Neuronal stem cell (in vitro differentiated cells): ENCODE data around the gene IGSF21.

Experiments used
- DNase-seq: peaks from one replicate; pipeline ENCODE4 v3.0.0-alpha.2; 2013; ENCODE audit warnings: low spot score
- H2AFZ ChIP-seq: one replicate; pipeline ENCODE4 v1.6.1; 2013; ENCODE audit warnings: mild to moderate bottlenecking, low read length, inconsistent platforms
- H2AK5ac ChIP-seq: 2 replicates; pipeline ENCODE4 v1.6.1; 2013; ENCODE audit warnings: low read depth, mild to moderate bottlenecking, inconsistent platforms, low read length, moderate library complexity, mixed read lengths
- H2BK120ac ChIP-seq: 2 replicates; pipeline ENCODE4 v1.6.1; 2013; ENCODE audit warnings: low read depth, mild to moderate bottlenecking, inconsistent platforms, low read length, moderate library complexity, mixed read lengths
- H2BK12ac ChIP-seq: one replicate; pipeline ENCODE4 v1.6.1; 2013; ENCODE audit warnings: low read length, inconsistent platforms
- H2BK15ac ChIP-seq: 2 replicates; pipeline ENCODE4 v1.6.1; 2013; ENCODE audit warnings: mild to moderate bottlenecking, low read length, inconsistent platforms, mixed read lengths
- H2BK5ac ChIP-seq: one replicate; pipeline ENCODE4 v1.6.1; 2013; ENCODE audit warnings: inconsistent platforms, mild to moderate bottlenecking, low read length, moderate library complexity
- H3K14ac ChIP-seq: one replicate; pipeline ENCODE4 v1.6.1; 2013; ENCODE audit warnings: low read length, inconsistent platforms
- H3K18ac ChIP-seq: 2 replicates; pipeline ENCODE4 v1.6.1; 2013; ENCODE audit warnings: low read length, inconsistent platforms
- H3K23ac ChIP-seq: 2 replicates; pipeline ENCODE4 v1.6.1; 2013; ENCODE audit warnings: low read depth, mild to moderate bottlenecking, mixed read lengths, low read length, inconsistent platforms; ENCODE audit not compliant: poor library complexity
- H3K27ac ChIP-seq: replicated peaks from 3 replicates; pipeline ENCODE4 v1.5.1; 2013; ENCODE audit warnings: low read length, inconsistent platforms
- H3K27me3 ChIP-seq, 3 experiments: 2 replicates each; pipeline ENCODE4 v1.6.1; 2013; ENCODE audit warnings: low read length in 3 of 3, mild to moderate bottlenecking in 2 of 3, inconsistent platforms in 1 of 3, low read depth in 1 of 3, mixed read lengths in 1 of 3, moderate library complexity in 1 of 3; ENCODE audit not compliant: control insufficient read depth in 3 of 3, insufficient read depth in 3 of 3
- H3K36me3 ChIP-seq, 2 donors: replicated peaks in 1 of 2; 2 replicates each; pipeline ENCODE4 v1.6.1; 2013; ENCODE audit warnings: low read length in 2 of 2; ENCODE audit not compliant: control insufficient read depth in 2 of 2, insufficient read depth in 2 of 2
- H3K4ac ChIP-seq: 2 replicates; pipeline ENCODE4 v1.6.1; 2013; ENCODE audit warnings: inconsistent platforms, mild to moderate bottlenecking, low read length, moderate library complexity
- H3K4me1 ChIP-seq, 2 donors: 1 replicate in 1 of 2; 2 replicates in 1 of 2; pipeline ENCODE4 v1.6.1; 2013; ENCODE audit warnings: low read length in 2 of 2, low read depth in 1 of 2; ENCODE audit not compliant: control insufficient read depth in 2 of 2, insufficient read depth in 1 of 2
- H3K4me2 ChIP-seq: one replicate; pipeline ENCODE4 v1.6.1; 2013; ENCODE audit warnings: mild to moderate bottlenecking, low read length, inconsistent platforms; ENCODE audit not compliant: insufficient read depth, poor library complexity, severe bottlenecking
- H3K4me3 ChIP-seq, 2 donors: 2 replicates each; pipeline ENCODE4 v1.5.1; 2013; ENCODE audit warnings: low read length in 2 of 2, mild to moderate bottlenecking in 2 of 2, inconsistent platforms in 1 of 2, moderate library complexity in 1 of 2
- H3K79me1 ChIP-seq: one replicate; pipeline ENCODE4 v1.6.1; 2013; ENCODE audit warnings: low read depth, mild to moderate bottlenecking, inconsistent platforms, low read length, moderate library complexity
- H3K9ac ChIP-seq: one replicate; pipeline ENCODE4 v1.6.1; 2013; ENCODE audit warnings: mild to moderate bottlenecking, low read depth, low read length, inconsistent platforms; ENCODE audit not compliant: poor library complexity
- H3K9me3 ChIP-seq, 2 donors: replicated peaks in 1 of 2; 2 replicates each; pipeline versions ENCODE3 to v1.6.1; 2013; ENCODE audit warnings: low read length in 2 of 2, mild to moderate bottlenecking in 2 of 2, inconsistent platforms in 1 of 2, low read depth in 1 of 2, mixed read lengths in 1 of 2, moderate library complexity in 1 of 2; ENCODE audit not compliant: control insufficient read depth in 2 of 2, insufficient read depth in 1 of 2
- H4K8ac ChIP-seq: one replicate; pipeline ENCODE4 v1.6.1; 2013; ENCODE audit warnings: low read depth, mild to moderate bottlenecking, inconsistent platforms, low read length, moderate library complexity
- H4K91ac ChIP-seq: one replicate; pipeline ENCODE4 v1.6.1; 2013; ENCODE audit warnings: low read length, low read depth, mild to moderate bottlenecking, inconsistent platforms; ENCODE audit not compliant: poor library complexity
- WGBS, 2 donors: extraction: QIAGEN DNeasy Blood & Tissue Kit; methylation state at CpG; one replicate each; pipeline ENCODE4 v1.1.7; 2013; ENCODE audit warnings: missing lambda C conversion rate in 2 of 2, mixed read lengths in 1 of 2; ENCODE audit not compliant: insufficient read length in 2 of 2, insufficient replicate concordance in 1 of 2; ENCODE audit errors: extremely low coverage in 2 of 2; 5-methylcytosine and 5-hydroxymethylcytosine counted together

IGSF21 gene

DNA sequence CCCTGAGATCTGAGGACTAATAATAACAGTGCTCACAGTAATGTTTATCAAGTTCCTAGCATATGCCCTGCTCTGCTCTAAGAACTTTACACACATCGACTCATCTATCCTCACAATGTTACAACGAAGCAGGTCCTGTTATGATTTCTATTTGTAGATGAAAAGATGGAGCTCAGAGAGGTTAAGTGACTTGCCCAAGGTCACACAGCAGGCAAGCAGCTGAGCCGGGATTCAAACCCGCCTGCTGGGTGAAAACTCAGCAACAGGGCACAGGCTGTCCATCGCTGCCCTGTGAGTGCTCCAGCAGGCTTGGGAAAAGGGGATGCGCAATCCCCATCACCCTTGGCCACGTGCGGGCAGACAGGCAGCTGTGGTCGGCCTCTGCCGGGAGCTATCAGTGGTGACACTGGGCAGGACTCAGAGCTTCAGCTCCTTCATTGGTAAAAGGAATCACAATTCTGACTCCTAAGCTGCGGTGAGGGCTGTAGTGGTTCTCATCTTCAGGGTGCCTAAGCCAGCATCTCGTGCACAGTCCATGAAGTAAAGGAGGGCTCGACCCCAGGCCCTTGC, 199.8 kb downstream of the IGSF21 start:
- no peak overlapping the region for H3K4me2 ChIP-seq
- no peak for DNase-seq
- H3K27me3 ChIP-seq: no peaks in the 10 kb centered on the region
- peaks cover 0 to 1% of the 10 kb centered on the region in 2 donors for H3K9me3 ChIP-seq
- H2AK5ac ChIP-seq: no peak overlapping the region
- H3K27ac ChIP-seq: no peak overlapping the region
- H3K36me3 ChIP-seq: no peaks in the 10 kb centered on the region
- no peak overlapping the region for H2BK5ac ChIP-seq
- WGBS, 2 donors: no CpG with 5 or more reads among the region's 13 CpGs
- H4K8ac ChIP-seq: no peak overlapping the region
- no peak overlapping the region for H3K4ac ChIP-seq
- H3K18ac ChIP-seq: no peak overlapping the region
- H3K9ac ChIP-seq: no peak overlapping the region
- no peak overlapping the region for H3K14ac ChIP-seq
- H2BK15ac ChIP-seq: no peak overlapping the region
- H2AFZ ChIP-seq: no peak overlapping the region
- peaks cover 0 to 1% of the 10 kb centered on the region in 2 donors for H3K4me1 ChIP-seq
- no peak overlapping the region for H4K91ac ChIP-seq
- H3K23ac ChIP-seq: no peak overlapping the region
- no peaks in the 10 kb centered on the region for H3K79me1 ChIP-seq
- H2BK12ac ChIP-seq: no peak overlapping the region
- no peak overlapping the region for H2BK120ac ChIP-seq
- H3K4me3 ChIP-seq: no peak overlapping the region

DNA sequence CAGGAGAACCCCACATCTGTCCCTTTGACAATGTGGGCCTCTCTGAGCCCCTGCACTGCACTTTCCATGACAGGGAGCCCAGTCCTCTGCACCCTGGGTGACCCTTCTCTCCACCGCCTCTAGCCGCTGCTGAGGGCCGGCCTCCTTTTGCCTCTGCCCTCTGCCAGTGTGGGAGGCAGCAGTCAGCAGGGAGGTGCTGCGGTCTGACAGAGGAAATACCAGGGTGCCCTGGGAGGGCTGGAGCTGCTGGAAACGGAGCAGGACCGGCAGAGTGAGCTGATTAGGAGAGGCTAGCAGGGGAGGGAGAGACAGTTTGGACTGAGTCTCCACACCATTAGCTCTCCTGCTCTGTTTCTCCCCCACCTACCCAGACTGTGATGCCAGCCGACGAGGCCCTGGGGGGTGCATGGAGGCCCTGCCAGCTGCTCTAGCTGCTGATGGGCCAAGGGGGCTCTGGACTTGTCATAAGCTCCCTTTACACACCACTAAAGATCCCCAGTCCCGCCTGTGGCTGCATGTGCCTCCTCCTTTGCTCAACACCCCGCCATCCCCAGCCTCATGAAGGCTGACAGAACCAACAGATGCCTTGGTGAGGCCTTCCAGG, 202.1 kb downstream of the IGSF21 start:
- no peak overlapping the region for H3K4me2 ChIP-seq
- H3K4me3 ChIP-seq: no peak overlapping the region
- H3K79me1 ChIP-seq: no peaks in the 10 kb centered on the region
- H3K23ac ChIP-seq: peak overlapping the region; percentile 21
- no peak for DNase-seq
- H2BK15ac ChIP-seq: no peak overlapping the region
- no peak overlapping the region for H3K27ac ChIP-seq
- no peaks in the 10 kb centered on the region for H3K36me3 ChIP-seq
- peaks cover 0 to 1% of the 10 kb centered on the region in 2 donors for H3K4me1 ChIP-seq
- no CpG with 5 or more reads among the region's 10 CpGs for WGBS, 2 donors
- no peak overlapping the region for H3K9ac ChIP-seq
- peak overlapping the region; percentile 16 for H4K91ac ChIP-seq
- no peak overlapping the region for H4K8ac ChIP-seq
- peak overlapping the region; percentile 28 for H2AK5ac ChIP-seq
- H3K4ac ChIP-seq: no peak overlapping the region
- no peak overlapping the region for H2AFZ ChIP-seq
- H2BK12ac ChIP-seq: no peak overlapping the region
- H3K27me3 ChIP-seq: no peaks in the 10 kb centered on the region
- peak overlapping the region; percentile 57 for H3K18ac ChIP-seq
- H2BK120ac ChIP-seq: no peak overlapping the region
- H3K9me3 ChIP-seq: peaks cover 0 to 2% of the 10 kb centered on the region in 2 donors
- H2BK5ac ChIP-seq: no peak overlapping the region
- peak overlapping the region; percentile 25 for H3K14ac ChIP-seq

DNA sequence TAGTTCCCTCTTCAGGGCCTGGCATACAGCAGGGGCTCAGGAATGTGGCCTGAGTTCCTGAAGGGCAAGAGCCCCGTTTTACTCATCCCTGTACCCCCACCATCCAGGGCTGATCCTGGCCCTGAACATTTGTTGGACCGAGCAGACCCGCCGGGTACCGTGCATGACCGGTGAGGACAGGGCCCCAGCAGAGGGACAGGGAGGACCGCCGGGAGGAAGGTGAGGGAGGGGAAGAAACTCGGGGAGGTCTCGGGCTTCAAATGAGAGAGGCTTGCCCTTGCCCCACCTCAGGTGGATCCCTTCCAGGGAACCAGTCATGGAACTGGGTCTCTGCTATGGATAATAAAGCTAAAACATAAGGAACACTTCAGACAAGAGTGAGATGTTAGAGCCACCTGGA, 205.4 kb downstream of the IGSF21 start:
- H3K27me3 ChIP-seq: no peaks in the 10 kb centered on the region
- H3K27ac ChIP-seq: no peak overlapping the region
- no peak overlapping the region for H3K4me3 ChIP-seq
- H3K23ac ChIP-seq: no peak overlapping the region
- H4K91ac ChIP-seq: no peak overlapping the region
- no peak overlapping the region for H2BK12ac ChIP-seq
- H2AFZ ChIP-seq: no peak overlapping the region
- H4K8ac ChIP-seq: no peak overlapping the region
- H3K4ac ChIP-seq: no peak overlapping the region
- H2AK5ac ChIP-seq: no peak overlapping the region
- H3K36me3 ChIP-seq: no peaks in the 10 kb centered on the region
- no peak overlapping the region for H2BK15ac ChIP-seq
- H3K14ac ChIP-seq: no peak overlapping the region
- no CpG with 5 or more reads among the region's 10 CpGs for WGBS, 2 donors
- no peak overlapping the region for H3K9ac ChIP-seq
- H3K79me1 ChIP-seq: no peaks in the 10 kb centered on the region
- no peak overlapping the region for H3K4me2 ChIP-seq
- DNase-seq: no peak
- H2BK120ac ChIP-seq: no peak overlapping the region
- no peak overlapping the region for H3K18ac ChIP-seq
- peaks cover 0 to under 1% of the 10 kb centered on the region in 2 donors for H3K4me1 ChIP-seq
- peaks cover 0 to 2% of the 10 kb centered on the region in 2 donors for H3K9me3 ChIP-seq
- no peak overlapping the region for H2BK5ac ChIP-seq

DNA sequence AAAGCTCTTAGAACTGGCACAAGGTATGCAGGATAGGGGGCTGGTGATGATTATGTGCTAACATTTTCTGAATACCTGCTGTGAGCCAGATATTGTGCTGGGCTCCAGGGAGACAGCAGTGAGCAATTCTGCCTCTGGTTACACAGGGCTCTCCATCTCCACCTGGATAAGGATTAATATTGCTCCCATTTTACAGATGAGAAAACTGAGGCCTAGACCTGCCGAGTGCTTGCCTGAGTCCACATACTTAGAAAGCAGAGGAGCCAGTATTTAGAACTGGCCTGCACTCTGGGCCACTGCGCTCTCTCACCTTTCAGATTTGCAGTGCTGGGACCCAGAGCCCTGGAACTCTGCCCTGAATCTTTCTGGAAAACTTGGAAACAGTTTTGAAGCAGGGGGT, 205.9 kb downstream of the IGSF21 start:
- DNase-seq: no peak
- Histone ChIP-seq H4K91ac (no peak overlapping the region), H3K9me3 (peaks cover 0 to 2% of the 10 kb centered on the region in 2 donors), H4K8ac (no peak overlapping the region), H3K36me3 (no peaks in the 10 kb centered on the region), H3K9ac (no peak overlapping the region), H2BK12ac (no peak overlapping the region), H2BK5ac (no peak overlapping the region), H3K23ac (no peak overlapping the region), H3K4ac (no peak overlapping the region), H3K18ac (no peak overlapping the region), H3K27ac (no peak overlapping the region), H2BK15ac (no peak overlapping the region), H2AFZ (no peak overlapping the region), H3K27me3 (no peaks in the 10 kb centered on the region), H3K4me1 (no peaks in the 10 kb centered on the region), H3K79me1 (no peaks in the 10 kb centered on the region), H3K14ac (no peak overlapping the region), H2BK120ac (no peak overlapping the region), H3K4me3 (no peak overlapping the region), H3K4me2 (no peak overlapping the region), H2AK5ac (no peak overlapping the region)
- no CpG with 5 or more reads among the region's 2 CpGs for WGBS, 2 donors
